Parathyroid adenoma (tissue), 2 donors: Measurements from ENCODE around the gene ASCL3.
"Not testable (repeated sequence)": the region's sequence is repeated elsewhere in the genome, so short reads cannot be mapped to it uniquely, and the experiment has no call there.

Experiments
- H2AFZ ChIP-seq: fragments of 300-600 bp; sonication (generic); one replicate; pipeline ENCODE4 v1.7.0; 2017; ENCODE audit warnings: antibody characterized with exemption, mild to moderate bottlenecking
- H3K27ac ChIP-seq: fragments of 300-600 bp; sonication (generic); one replicate; pipeline ENCODE4 v1.7.0; 2017
- H3K27me3 ChIP-seq: fragments of 300-600 bp; sonication (generic); one replicate; pipeline ENCODE4 v1.7.0; 2017; ENCODE audit warnings: low read length; ENCODE audit not compliant: control insufficient read depth, insufficient read depth
- H3K36me3 ChIP-seq: fragments of 300-600 bp; sonication (generic); one replicate; pipeline ENCODE4 v1.7.0; 2017; ENCODE audit warnings: low read length; ENCODE audit not compliant: control insufficient read depth, insufficient read depth
- H3K4me1 ChIP-seq: fragments of 300-600 bp; sonication (generic); one replicate; pipeline ENCODE4 v1.7.0; 2017; ENCODE audit warnings: control low read depth
- H3K4me2 ChIP-seq: fragments of 300-600 bp; sonication (generic); one replicate; pipeline ENCODE4 v1.7.0; 2017; ENCODE audit warnings: low read length
- H3K4me3 ChIP-seq: fragments of 300-600 bp; sonication (generic); one replicate; pipeline ENCODE4 v1.7.0; 2017; ENCODE audit warnings: low read depth, low read length
- H3K79me2 ChIP-seq: fragments of 300-600 bp; sonication (generic); one replicate; pipeline ENCODE4 v1.7.0; 2017; ENCODE audit warnings: control low read depth
- H3K9ac ChIP-seq: fragments of 300-600 bp; sonication (generic); one replicate; pipeline ENCODE4 v1.7.0; 2017; ENCODE audit warnings: mild to moderate bottlenecking
- H3K9me3 ChIP-seq: fragments of 300-600 bp; sonication (generic); one replicate; pipeline ENCODE4 v1.7.0; 2017; ENCODE audit warnings: low read length; ENCODE audit not compliant: control insufficient read depth
- TF ChIP-seq, protein P1 (sequence below): fragments of 300-600 bp; sonication (generic); IDR thresholded peaks from one replicate; pipeline ENCODE4 v1.7.0; 2017; ENCODE audit warnings: antibody characterized with exemption, mild to moderate bottlenecking
- donor health status: primary hyperparathyroidism.

The ASCL3 gene, protein sequence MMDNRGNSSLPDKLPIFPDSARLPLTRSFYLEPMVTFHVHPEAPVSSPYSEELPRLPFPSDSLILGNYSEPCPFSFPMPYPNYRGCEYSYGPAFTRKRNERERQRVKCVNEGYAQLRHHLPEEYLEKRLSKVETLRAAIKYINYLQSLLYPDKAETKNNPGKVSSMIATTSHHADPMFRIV

DNA sequence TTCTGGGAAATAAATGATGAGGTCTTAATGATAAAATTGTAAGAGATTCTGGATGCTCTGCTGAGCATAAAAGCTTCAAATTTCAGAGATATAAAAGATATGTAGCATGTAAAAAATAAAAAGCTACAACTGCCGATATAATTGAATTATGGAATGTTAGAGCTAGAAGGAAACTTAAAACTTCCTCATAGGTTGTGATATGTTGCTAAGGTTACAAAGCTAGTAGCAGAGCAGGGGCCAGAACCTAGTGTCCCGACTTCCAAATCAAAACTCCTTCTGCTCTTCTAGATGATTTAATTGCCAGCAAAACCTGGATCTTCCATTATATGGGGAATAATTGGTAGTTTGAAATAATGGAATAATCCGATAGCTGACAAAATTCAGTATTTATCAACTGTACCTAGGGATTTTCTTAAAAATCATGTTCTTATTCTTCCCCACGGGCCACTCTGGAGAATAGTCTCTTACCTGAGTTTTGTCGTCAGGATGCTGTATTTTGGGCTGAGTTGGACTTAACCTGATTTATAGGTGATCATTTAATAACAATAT is at the start of gene ASCL3:
Gene ASCL3, minus strand, starts transcription at position 499 of the 549 bp plus-strand sequence. CDS start 4,855 bp downstream, outside the sequence.
- TF ChIP-seq, protein P1, sequence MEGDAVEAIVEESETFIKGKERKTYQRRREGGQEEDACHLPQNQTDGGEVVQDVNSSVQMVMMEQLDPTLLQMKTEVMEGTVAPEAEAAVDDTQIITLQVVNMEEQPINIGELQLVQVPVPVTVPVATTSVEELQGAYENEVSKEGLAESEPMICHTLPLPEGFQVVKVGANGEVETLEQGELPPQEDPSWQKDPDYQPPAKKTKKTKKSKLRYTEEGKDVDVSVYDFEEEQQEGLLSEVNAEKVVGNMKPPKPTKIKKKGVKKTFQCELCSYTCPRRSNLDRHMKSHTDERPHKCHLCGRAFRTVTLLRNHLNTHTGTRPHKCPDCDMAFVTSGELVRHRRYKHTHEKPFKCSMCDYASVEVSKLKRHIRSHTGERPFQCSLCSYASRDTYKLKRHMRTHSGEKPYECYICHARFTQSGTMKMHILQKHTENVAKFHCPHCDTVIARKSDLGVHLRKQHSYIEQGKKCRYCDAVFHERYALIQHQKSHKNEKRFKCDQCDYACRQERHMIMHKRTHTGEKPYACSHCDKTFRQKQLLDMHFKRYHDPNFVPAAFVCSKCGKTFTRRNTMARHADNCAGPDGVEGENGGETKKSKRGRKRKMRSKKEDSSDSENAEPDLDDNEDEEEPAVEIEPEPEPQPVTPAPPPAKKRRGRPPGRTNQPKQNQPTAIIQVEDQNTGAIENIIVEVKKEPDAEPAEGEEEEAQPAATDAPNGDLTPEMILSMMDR = no peak
- Histone ChIP-seq H3K9ac (no peak within 1 kb of the TSS), H3K27ac (no peak within 1 kb of the TSS)

DNA sequence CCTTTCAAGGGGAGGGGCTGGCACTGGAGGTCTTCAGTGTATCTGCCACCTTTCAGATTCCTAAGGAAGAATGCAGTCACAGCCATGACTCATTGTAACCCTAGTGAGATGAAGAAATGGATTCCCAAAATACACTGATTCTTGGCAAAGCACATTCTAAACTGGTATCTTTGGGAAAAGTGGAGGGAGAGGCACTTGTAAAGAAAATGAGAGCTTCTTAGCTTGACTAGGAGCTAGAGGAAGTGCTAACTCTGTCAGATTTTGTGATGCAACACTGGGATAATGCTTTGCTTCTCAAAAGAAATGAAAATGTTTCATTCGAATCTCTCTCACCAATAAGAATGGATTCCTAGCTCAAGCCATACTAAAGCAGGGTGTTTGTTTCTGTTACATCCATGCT is 46.6 kb upstream of the ASCL3 start:
- no peak overlapping the region for H2AFZ ChIP-seq
- no peaks in the 10 kb centered on the region for H3K79me2 ChIP-seq
- H3K4me2 ChIP-seq = no peak overlapping the region
- H3K27ac ChIP-seq = no peak overlapping the region
- TF ChIP-seq, protein P1 = no peak
- no peak overlapping the region for H3K9ac ChIP-seq
- no peaks in the 10 kb centered on the region for H3K9me3 ChIP-seq
- no peak overlapping the region for H3K4me3 ChIP-seq
- no peaks in the 10 kb centered on the region for H3K36me3 ChIP-seq
- H3K4me1 ChIP-seq = no peaks in the 10 kb centered on the region
- no peaks in the 10 kb centered on the region for H3K27me3 ChIP-seq

More for the DNA sequence above, at the start of gene ASCL3:
- H3K4me3 ChIP-seq = no peak within 1 kb of the TSS
- H3K9me3 ChIP-seq = no peaks in the 10 kb centered on the region
- no peaks in the 10 kb centered on the region for H3K79me2 ChIP-seq
- H3K27me3 ChIP-seq = no peaks in the 10 kb centered on the region
- peaks cover 2% of the 10 kb centered on the region for H3K4me1 ChIP-seq
- no peaks in the 10 kb centered on the region for H3K36me3 ChIP-seq
- no peak within 1 kb of the TSS for H2AFZ ChIP-seq
- H3K4me2 ChIP-seq = no peak within 1 kb of the TSS

DNA sequence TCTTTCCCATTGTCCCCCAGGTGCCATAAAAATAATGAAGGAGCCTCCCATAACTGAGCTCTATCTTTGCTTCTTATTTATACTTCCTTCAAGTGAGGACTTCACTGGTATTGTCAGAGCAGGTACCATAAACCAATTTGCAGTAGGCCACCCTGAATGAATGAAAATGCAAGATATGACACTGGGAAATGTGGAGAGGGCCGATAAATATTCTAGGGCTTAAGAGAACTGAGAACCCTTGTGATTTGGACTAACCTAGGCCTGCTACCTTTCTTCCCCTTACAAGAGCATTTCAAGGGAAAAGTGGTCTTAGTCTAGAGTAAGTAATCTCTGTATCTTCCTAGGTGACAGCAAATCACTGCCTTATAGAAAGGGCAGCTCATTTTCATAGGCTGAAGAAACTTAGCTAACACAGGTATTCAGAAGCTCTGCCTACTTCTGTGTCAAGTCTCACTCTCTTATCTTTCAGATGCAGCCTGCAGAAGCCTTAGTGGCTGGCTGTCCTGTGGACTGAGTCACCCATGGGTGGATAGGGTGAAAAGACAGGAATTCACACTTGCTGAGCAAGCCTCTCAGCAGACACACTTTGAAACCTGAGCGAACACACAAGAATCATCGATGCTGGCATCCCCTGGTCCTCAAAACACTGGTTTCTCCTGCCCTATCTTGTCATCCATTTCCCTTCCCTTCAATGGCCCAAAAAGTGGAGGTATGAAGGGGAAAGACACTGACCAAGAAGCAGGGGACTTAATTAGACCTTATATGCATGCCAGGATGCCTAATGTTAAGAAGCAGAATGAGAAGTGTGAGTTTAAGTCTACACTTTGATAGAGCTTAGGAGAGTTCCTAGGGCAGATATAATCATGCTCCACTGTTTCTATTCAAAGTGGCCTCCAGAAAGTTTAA is 45.8 kb upstream of the ASCL3 start:
- Histone ChIP-seq H3K27ac (no peak overlapping the region), H3K27me3 (no peaks in the 10 kb centered on the region), H3K79me2 (no peaks in the 10 kb centered on the region), H3K4me3 (no peak overlapping the region), H3K36me3 (no peaks in the 10 kb centered on the region), H3K4me2 (no peak overlapping the region), H2AFZ (no peak overlapping the region), H3K4me1 (no peaks in the 10 kb centered on the region), H3K9ac (no peak overlapping the region), H3K9me3 (no peaks in the 10 kb centered on the region)
- TF ChIP-seq, protein P1 = no peak

DNA sequence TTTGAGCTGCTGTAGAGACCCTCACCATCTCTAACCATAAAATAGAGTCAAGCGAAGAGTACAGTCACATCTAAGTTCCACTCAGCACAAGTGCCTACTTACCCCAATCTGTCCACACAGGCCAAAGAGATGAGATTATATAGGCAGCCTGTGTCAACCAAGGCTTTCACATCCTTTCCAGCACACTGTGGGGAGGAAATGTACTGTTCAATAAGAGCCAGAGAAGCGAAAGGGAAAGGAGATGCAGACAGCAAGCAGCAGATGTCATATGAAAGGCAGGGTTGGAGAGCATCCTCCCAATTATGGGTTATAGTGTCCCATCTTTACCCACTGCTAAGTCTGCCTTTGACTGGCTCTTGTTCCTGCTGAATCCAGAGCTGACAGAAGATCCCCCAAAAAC is 44.6 kb upstream of the ASCL3 start:
- H3K79me2 ChIP-seq = no peaks in the 10 kb centered on the region
- H2AFZ ChIP-seq = no peak overlapping the region
- no peaks in the 10 kb centered on the region for H3K27me3 ChIP-seq
- no peak overlapping the region for H3K27ac ChIP-seq
- no peaks in the 10 kb centered on the region for H3K36me3 ChIP-seq
- TF ChIP-seq, protein P1 = no peak
- H3K4me1 ChIP-seq = no peaks in the 10 kb centered on the region
- H3K4me3 ChIP-seq = no peak overlapping the region
- no peaks in the 10 kb centered on the region for H3K9me3 ChIP-seq
- no peak overlapping the region for H3K4me2 ChIP-seq
- no peak overlapping the region for H3K9ac ChIP-seq

DNA sequence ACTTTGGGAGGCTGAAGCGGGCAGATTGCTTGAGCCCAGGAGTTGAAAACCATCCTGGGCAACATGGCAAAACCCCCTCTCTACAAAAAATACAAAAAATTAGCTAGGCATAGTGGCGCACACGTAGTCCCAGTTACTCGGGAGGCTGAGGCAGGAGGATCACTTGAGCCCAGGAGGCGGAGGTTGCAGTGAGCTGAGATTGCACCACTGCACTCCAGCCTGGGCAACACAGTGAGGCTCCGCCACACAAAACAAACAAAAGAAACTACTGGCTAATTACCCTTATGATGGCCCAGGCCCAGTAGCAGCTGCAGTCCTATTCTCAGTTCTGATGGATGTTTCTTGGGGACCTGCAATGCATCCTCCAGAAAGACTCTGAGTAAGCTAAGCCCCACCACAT is 44.0 kb upstream of the ASCL3 start:
- H3K36me3 ChIP-seq = not testable (repeated sequence)

More for the DNA sequence above, 44.0 kb upstream of the ASCL3 start:
- H3K9me3 ChIP-seq, H3K27ac ChIP-seq, H3K4me2 ChIP-seq, H3K4me3 ChIP-seq, H3K4me1 ChIP-seq, H3K9ac ChIP-seq, H2AFZ ChIP-seq, H3K27me3 ChIP-seq, H3K79me2 ChIP-seq: not testable (repeated sequence)
